ENCODE results near the gene CDC25A.

GRCh38 chr3:48118928-48119327, 69.3 kb downstream of the CDC25A start:
- no peak for TF ChIP-seq SP2 (IDR thresholded peaks at IDR 0.05; ENCODE audit: low read length)
- no peak for TF ChIP-seq CTCF (IDR thresholded peaks at IDR 0.05; ENCODE audit: control extremely low read depth in 1 of 3, insufficient read depth in 1 of 3, low read depth in 1 of 3, low read length in 3 of 3)
- TF ChIP-seq GABPA (IDR thresholded peaks at IDR 0.05; ENCODE audit: borderline replicate concordance, insufficient read depth, low read length): no peak
- no peak for TF ChIP-seq MAX (IDR thresholded peaks at IDR 0.05)
- TF ChIP-seq ATF2 (IDR thresholded peaks at IDR 0.05; ENCODE audit: low read length): no peak
- TF ChIP-seq POLR2A (IDR thresholded peaks at IDR 0.05; ENCODE audit: control extremely low read depth in 1 of 2, low read depth in 2 of 2, low read length in 2 of 2): no peak
- no peak for TF ChIP-seq HDAC2 (IDR thresholded peaks at IDR 0.05; ENCODE audit: borderline replicate concordance in 1 of 2, low read depth in 2 of 2, low read length in 2 of 2)
- no peak for TF ChIP-seq EZH2 (IDR thresholded peaks at IDR 0.05; ENCODE audit: low read depth, low read length, severe bottlenecking)
- no peak for TF ChIP-seq JUN (IDR thresholded peaks at IDR 0.05; ENCODE audit: low read depth, low read length)
- TF ChIP-seq MAFK (IDR thresholded peaks at IDR 0.05; ENCODE audit: low read depth, low read length): no peak
- TF ChIP-seq TEAD4 (IDR thresholded peaks at IDR 0.05; ENCODE audit: low read depth, low read length): no peak

All from H1 (cell line).